HG02798 (cell line): ENCODE measurements around the gene IDUA.
A peak's percentile ranks its signal among the peaks of the same experiment; 100 is the strongest.
"Not testable (repeated sequence)": the region's sequence is repeated elsewhere in the genome, so short reads cannot be mapped to it uniquely, and the experiment has no call there.

Experiments
- ATAC-seq: cut with Tn5 transposase; IDR thresholded peaks from one replicate; pipeline ENCODE4 v1.9.1; 2021; ENCODE audit warnings: mild to moderate bottlenecking; ENCODE audit not compliant: unreplicated experiment, poor library complexity

The IDUA gene

GRCh38 chr4:986879-987623 is at the start of gene IDUA:
Gene IDUA, plus strand, starts transcription at chr4:987044. Its CDS starts 41 bp downstream, at chr4:987085.
- peak; percentile 76 for ATAC-seq

- not testable (repeated sequence) for ATAC-seq
These were observed 47.3 kb upstream of the IDUA start for GRCh38 chr4:939508-939907.

GRCh38 chr4:945274-946102 is 41.4 kb upstream of the IDUA start:
- no peak for ATAC-seq

- no peak for ATAC-seq
These were observed 40.8 kb upstream of the IDUA start for GRCh38 chr4:946103-946450.

GRCh38 chr4:946517-947471 is 40.0 kb upstream of the IDUA start:
- ATAC-seq: no peak

- ATAC-seq: no peak
These were observed 39.3 kb upstream of the IDUA start for GRCh38 chr4:947491-947971.

GRCh38 chr4:948101-948935 is 38.5 kb upstream of the IDUA start:
- no peak for ATAC-seq

GRCh38 chr4:948936-949300 is 37.9 kb upstream of the IDUA start:
- ATAC-seq: no peak

- ATAC-seq: no peak
These were observed 37.2 kb upstream of the IDUA start for GRCh38 chr4:949656-950055.

GRCh38 chr4:950136-951020 is 36.5 kb upstream of the IDUA start:
- ATAC-seq: no peak

- no peak for ATAC-seq
These were observed 35.7 kb upstream of the IDUA start for GRCh38 chr4:951186-951585.

GRCh38 chr4:951594-952468 is 35.0 kb upstream of the IDUA start:
- no peak for ATAC-seq

GRCh38 chr4:952881-953573 is 33.8 kb upstream of the IDUA start:
- no peak for ATAC-seq

- no peak for ATAC-seq
These were observed 33.3 kb upstream of the IDUA start for GRCh38 chr4:953574-953915.

GRCh38 chr4:954211-955020 is 32.4 kb upstream of the IDUA start:
- ATAC-seq: no peak

- ATAC-seq: no peak
These were observed 31.5 kb upstream of the IDUA start for GRCh38 chr4:955161-955921.
